ENCODE results near the gene LEP.
A peak's percentile ranks its signal among the peaks of the same experiment; 100 is the strongest.

LEP gene

GRCh38 chr7:128244861-128245260 is 3.8 kb downstream of the LEP start:
- no peak for DNase-seq (ENCODE audit: low read depth in 2 of 2)

DNA sequence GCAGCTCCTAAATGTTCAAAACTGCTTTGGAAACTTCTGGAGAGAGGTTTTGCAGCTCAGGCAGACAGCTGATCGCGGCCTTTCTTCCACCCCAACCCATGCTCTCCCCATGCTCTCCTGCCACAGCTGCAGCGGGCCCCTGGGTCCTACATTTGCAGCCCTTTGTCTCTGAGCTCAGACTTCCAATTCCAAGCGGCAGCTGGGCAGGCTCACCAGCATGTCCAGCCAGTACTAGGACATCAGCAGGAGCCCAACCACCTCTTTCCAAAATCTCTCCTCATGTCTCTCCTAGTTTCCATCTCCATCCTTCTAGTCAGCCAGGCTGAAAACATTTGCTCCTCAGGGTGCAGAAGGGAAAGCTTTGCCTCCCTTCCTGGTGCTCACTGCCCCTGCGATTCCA is 6.0 kb downstream of the LEP start:
- DNase-seq (ENCODE audit: low read depth in 2 of 2), result no peak

- no peak for DNase-seq (ENCODE audit: low read depth in 2 of 2)
Observed at GRCh38 chr7:128247640-128248194, 6.6 kb downstream of the LEP start.

GRCh38 chr7:128251337-128251736 is 10.3 kb downstream of the LEP start:
- DNase-seq (ENCODE audit: low read depth in 2 of 2), result no peak

GRCh38 chr7:128253701-128254100 is 12.6 kb downstream of the LEP start:
- no peak for DNase-seq (ENCODE audit: low read depth in 2 of 2)

GRCh38 chr7:128254470-128254869 is 13.4 kb downstream of the LEP start:
- no peak for DNase-seq (ENCODE audit: low read depth in 2 of 2)

GRCh38 chr7:128255271-128255670 is 14.2 kb downstream of the LEP start:
- DNase-seq (ENCODE audit: low read depth in 2 of 2), result no peak

- no peak for DNase-seq (ENCODE audit: low read depth in 2 of 2)
Observed at GRCh38 chr7:128257458-128257857, 16.4 kb downstream of the LEP start.

DNA sequence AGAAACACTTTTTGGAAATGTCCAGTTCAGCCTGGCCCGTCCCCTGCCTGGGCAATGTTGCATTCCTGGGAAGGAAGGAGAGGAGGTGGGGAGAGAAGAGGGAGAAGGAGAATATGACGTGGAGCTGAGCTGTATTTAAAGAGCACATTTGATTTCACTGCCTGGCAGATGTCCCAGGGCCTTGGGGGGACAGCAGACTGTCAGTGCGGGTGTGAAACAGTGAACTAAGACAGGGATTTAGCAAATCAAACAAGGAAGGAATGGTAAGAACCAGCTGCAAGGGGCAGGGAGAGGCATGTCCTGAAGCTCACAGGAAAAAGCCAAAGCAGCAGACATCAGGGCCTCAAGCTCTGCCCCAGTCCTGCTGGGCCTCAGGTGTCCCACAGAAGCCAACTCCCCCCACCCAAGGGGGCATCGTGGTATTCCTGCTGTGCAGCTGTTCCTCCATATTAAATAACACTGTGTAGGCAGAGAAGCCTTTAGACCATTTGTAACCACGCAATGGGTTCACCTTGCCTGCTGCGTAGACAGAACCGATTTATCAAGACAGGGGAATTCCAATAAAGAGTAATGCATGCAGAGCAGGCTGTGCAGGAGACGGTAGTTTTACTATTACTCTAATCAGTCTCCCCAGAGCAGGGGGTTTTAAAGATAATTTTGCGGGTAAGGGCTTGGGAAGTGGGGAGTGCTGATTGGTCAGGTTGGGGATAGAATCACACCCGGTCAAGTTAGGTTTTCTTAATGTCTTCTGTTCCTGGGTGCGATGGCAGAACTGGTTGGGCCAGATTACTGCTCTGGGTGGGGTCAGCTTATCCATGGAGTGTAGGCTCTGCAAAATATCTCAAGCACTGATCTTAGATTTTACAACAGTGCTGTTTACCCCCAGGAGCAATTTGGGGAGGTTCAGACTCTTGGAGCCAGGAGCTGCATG is 18.3 kb downstream of the LEP start:
- peak in 1 of 2 experiments; percentile 4 for DNase-seq (ENCODE audit: low read depth in 2 of 2)

- no peak for DNase-seq (ENCODE audit: low read depth in 2 of 2)
Observed at GRCh38 chr7:128260069-128260795, 19.2 kb downstream of the LEP start.

DNA sequence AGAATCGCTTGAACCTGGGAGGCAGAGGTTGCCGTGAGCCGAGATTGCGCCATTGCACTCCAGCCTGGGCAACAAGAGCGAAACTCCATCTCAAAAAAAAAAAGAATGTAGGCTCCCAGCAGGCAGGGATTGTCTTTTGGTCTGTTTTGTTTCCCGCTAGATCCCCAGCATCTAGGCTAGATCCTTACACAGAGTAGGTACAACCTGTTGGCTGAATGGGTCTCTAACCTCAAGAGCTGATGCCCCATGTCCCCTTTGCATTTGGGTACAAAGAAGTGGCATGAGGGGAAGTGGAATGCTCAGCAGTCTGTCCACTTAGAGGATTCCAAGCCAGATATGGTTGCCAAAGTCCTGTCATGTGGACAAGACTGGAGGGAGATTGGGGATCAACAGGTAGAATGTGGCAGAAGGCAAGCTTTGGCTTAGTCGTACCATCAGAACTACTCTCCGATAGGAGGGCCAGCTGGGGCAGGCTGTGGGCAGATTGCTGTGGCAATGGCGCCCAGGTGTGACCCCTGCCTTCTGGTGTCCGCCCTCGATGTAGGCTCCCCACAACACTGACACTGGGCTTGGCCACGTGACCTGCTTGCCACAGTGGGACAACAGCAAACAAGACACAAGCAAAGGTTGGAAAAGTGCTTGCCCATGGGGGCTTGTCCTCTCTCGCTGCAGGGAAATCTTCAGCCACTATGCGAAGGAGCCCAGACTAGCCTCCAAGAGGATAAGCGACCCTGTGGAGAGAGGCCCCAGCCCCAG is 21.4 kb downstream of the LEP start:
- DNase-seq (ENCODE audit: low read depth in 2 of 2), result no peak

- DNase-seq (ENCODE audit: low read depth in 2 of 2), result no peak
Observed at GRCh38 chr7:128263420-128263819, 22.3 kb downstream of the LEP start.

- no peak for DNase-seq (ENCODE audit: low read depth in 2 of 2)
Observed at GRCh38 chr7:128264477-128264876, 23.4 kb downstream of the LEP start.

DNA sequence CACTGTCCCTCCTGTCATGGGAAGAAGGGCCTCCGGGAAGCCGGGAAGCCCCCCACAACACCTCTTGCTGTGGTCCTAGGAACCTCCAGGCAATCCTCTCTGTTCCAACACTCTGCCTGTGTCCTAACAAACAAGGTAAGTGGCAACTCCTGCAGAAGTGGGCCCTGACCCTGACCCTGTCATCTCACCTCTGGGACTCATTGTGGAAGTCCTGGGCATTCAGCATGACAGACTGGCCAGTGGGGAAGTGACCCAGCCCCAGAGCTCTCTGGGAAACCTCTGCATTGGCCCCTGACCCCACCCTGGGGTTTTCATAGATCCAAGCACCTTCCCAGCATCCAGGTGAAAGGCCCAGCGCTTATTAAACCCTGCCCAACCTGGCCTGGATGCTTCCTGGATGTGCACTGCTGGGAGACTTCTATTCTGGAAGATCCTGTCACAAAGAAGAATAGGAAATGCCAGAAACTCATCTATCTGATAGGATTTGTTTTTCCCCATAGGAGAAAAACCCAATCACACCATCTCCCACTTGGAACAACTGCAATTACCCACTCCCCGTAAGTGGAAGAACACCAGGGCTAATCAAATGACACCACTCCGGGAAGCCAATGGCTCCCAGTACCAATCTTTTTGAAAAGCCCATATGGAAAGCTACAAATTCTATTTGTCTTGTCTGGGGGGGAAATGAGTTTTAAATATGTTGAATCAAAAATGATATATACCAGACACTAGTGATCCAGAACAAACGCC is 24.3 kb downstream of the LEP start:
- no peak for DNase-seq (ENCODE audit: low read depth in 2 of 2)

DNA sequence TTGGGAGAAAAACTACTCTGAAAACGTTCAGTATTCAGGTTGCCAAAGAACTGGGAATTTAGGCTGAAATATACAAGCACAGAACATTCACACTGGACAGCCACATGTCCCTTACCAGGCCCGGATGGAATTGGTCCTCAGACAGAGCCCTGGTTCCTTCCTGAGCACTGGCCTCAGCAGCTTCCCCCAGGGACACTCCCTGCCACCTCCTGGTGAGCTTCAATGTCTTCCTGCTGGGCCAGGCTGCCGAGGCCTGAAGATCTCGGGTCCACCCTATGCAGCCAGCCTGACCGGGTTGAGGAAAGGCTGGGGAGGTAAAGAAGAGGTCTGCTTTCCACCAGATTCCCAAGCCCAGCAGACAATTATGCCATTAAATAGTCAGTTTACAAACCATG is 24.8 kb downstream of the LEP start:
- no peak for DNase-seq (ENCODE audit: low read depth in 2 of 2)

DNA sequence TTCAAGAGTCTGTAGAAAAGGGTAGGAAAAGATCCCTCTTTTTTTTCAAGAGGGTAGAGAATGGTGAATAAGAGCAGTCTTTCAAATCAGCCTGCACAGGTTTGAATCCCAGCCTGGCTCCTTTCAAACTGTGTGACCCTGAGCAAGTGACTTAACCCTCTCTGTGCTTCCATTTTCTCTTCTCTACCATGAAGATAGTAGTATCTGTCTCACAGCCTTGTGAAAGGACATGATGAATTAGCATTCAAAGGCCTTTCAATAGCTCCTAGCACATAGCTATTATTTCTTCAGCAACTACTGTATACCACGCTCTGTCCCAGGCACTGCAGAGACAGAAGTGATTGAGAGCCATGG is 25.4 kb downstream of the LEP start:
- no peak for DNase-seq (ENCODE audit: low read depth in 2 of 2)

GRCh38 chr7:128266883-128267594 is 26.0 kb downstream of the LEP start:
- DNase-seq (ENCODE audit: low read depth in 2 of 2), result peak; percentile 47

GRCh38 chr7:128267595-128267924 is 26.5 kb downstream of the LEP start:
- no peak for DNase-seq (ENCODE audit: low read depth in 2 of 2)

- DNase-seq (ENCODE audit: low read depth in 2 of 2), result no peak
Observed at GRCh38 chr7:128268233-128268632, 27.2 kb downstream of the LEP start.

GRCh38 chr7:128270826-128271272 is 29.8 kb downstream of the LEP start:
- no peak for DNase-seq (ENCODE audit: low read depth in 2 of 2)

- no peak for DNase-seq (ENCODE audit: low read depth in 2 of 2)
Observed at GRCh38 chr7:128271471-128271941, 30.4 kb downstream of the LEP start.

Data from fibroblast of skin of left biceps (primary cell).